Coronary artery (tissue), 2 donors: ENCODE results near the gene SPINK1.
"Not testable (repeated sequence)": the region's sequence is repeated elsewhere in the genome, so short reads cannot be mapped to it uniquely, and the experiment has no call there.

Experiments
- DNase-seq: peaks from one replicate; pipeline ENCODE4 v3.0.0-alpha.2; 2017; ENCODE audit warnings: low spot score
- H3K27ac ChIP-seq, 2 donors: fragments of 200-600 bp; sonication (generic); one replicate each; pipeline ENCODE4 v1.5.1; 2016 to 2019
- H3K4me3 ChIP-seq: fragments of 200-600 bp; sonication (generic); 2 replicates; pipeline ENCODE4 v1.5.1; 2016; ENCODE audit warnings: mild to moderate bottlenecking, moderate library complexity
- CTCF ChIP-seq: fragments of 200-600 bp; sonication (generic); IDR thresholded peaks from one replicate; pipeline ENCODE4 v1.5.1; 2019; ENCODE audit warnings: antibody characterized with exemption

The SPINK1 gene, protein sequence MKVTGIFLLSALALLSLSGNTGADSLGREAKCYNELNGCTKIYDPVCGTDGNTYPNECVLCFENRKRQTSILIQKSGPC

GRCh38 chr5:147831465-147831864 is at the start of gene SPINK1:
SPINK1 (minus strand) TSS chr5:147831671; CDS start chr5:147831577, 94 bp downstream.
- no peak for TF ChIP-seq CTCF
- H3K4me3 ChIP-seq, result no peak within 1 kb of the TSS
- H3K27ac ChIP-seq, result no peak within 1 kb of the TSS
- no peak for DNase-seq

DNA sequence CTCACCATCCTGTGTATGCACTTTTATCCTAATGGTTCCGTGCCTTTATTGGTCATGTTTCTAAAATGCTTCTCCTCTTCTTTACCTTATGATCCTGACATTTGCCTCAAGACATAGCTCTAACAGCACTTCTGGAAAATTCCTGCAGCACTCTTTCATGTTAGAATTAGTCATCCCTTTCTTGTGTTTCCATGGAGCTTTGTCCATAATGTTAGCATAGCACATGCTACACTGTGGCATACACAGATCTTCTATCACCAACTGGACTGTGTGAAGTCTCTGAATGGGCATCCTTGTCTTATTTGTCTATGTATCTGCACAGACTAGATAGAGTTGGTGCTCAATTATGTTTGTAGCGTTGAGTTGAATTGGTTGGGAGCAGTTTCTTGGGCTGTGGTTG is 49.0 kb upstream of the SPINK1 start:
- no peak for TF ChIP-seq CTCF
- no peak for DNase-seq
- H3K4me3 ChIP-seq, result no peak overlapping the region
- H3K27ac ChIP-seq, result no peak overlapping the region

DNA sequence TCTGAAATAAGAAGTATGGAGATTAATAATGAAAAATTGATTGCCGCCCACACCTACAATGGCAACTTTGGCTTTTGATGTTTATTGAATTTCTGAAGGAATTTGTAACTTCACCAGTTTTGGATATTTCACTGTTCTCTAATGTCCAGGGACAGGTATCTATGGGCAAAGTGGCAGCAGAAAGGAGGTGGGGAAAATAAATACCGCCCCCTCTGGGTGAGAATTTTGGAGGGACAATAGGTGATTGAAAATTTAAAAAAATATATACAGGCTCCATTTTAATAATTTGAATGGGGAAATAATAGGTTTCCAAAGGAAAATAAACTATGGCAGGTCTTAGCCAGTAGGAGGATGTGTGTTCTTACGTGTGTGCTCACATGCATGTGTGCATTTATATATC is 48.3 kb upstream of the SPINK1 start:
- no peak for TF ChIP-seq CTCF

DNA sequence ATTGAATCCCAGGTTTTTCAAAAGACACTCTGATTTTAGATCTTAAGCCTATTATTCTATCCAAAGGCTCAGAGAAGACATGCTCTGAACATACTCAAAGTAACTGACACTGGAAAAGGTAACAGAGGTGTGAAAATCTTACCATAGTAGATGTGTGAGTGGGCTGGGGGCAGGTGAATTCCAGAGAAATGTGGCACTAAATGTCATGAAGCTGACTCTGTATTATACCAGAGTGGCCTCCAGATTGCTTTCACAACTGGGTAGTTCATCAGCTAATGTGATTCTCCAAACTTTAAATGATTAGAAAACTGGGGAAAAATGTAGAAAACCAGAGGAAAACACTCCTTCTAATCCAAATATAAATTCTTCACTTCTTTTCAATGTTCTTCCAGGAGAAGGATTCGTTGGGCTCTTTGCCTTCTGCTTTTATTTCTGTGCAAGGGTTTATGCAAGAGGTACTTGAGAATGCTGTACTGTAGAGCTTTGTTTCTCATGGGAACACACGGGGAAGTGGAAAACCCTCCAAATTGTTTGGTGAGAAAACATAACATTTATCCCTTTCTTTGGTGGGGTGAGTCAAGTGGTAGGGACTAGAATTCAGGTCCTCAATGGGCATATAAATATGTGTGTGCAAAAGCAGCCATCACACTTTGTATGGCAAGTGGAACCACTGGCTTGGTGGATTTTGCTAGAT is 46.7 kb upstream of the SPINK1 start, which contains the start of gene SCGB3A2:
Gene SCGB3A2 (plus strand): TSS at position 646 of the 694 bp plus-strand sequence. CDS start 93 bp downstream, outside the sequence.
- no peak within 1 kb of the TSS for H3K4me3 ChIP-seq
- no peak for DNase-seq
- TF ChIP-seq CTCF, result no peak
- H3K27ac ChIP-seq, result no peak within 1 kb of the TSS

More for the DNA sequence above, 48.3 kb upstream of the SPINK1 start:
- Histone ChIP-seq H3K27ac (no peak overlapping the region), H3K4me3 (no peak overlapping the region)
- no peak for DNase-seq

DNA sequence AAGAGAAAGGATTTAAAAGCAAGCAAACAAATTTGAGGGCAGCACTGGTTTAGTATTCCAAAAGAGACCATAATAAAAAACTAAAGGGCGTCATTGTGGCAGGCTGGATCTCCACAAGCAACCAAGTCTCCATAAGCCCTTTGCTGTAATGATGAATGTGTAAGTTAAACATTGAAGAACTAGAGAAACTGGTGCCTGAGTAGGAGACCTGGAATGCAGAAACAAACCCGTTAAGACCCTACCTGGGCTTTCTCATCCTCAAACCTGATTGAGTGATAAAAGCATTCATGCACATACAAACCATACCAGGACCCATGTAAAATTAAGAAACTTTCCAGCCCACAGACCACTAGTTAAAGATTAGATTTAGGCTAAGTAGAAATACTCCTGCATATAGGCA is 45.2 kb upstream of the SPINK1 start:
- Histone ChIP-seq H3K27ac (no peak overlapping the region), H3K4me3 (no peak overlapping the region)
- TF ChIP-seq CTCF, result no peak
- no peak for DNase-seq

GRCh38 chr5:147876141-147876540 is 44.7 kb upstream of the SPINK1 start:
- no peak for DNase-seq
- Histone ChIP-seq H3K27ac (no peak overlapping the region), H3K4me3 (no peak overlapping the region)
- TF ChIP-seq CTCF, result no peak

- Histone ChIP-seq H3K4me3 (no peak overlapping the region), H3K27ac (no peak overlapping the region)
- no peak for DNase-seq
- TF ChIP-seq CTCF, result no peak
These were observed 43.5 kb upstream of the SPINK1 start for GRCh38 chr5:147874910-147875367.

DNA sequence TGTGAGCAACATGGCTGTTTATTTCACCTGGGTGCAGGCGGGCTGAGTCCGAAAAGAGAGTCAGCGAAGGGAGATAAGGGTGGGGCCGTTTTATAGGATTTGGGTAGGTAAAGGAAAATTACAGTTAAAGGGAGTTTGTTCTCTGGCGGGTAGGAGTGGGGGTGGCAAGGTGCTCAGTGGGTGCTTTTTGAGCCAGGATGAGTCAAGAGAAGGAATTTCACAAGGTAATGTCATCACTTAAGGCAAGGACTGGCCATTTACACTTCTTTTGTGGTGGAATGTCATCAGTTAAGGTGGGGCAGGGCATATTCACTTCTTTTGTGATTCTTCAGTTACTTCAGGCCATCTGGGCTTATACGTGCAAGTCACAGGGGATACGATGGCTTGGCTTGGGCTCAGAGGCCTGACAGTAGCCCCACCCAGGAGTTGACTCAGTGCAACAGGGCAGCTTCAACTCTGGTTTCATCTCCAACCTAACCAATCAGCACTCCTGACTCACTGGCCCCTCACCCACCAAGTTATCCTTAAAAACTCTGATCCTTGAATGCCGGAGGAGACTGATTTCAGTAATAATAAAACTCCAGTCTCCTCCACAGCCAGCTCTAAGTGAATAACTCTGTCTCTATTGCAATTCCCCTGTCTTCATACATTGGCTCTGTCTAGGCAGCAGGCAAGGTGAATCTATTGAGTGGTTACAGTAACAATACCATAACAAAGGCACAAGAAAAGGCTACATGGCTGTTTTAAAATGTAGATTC is 42.8 kb upstream of the SPINK1 start:
- H3K27ac ChIP-seq, DNase-seq, H3K4me3 ChIP-seq: not testable (repeated sequence)

GRCh38 chr5:147872744-147873435 is 41.4 kb upstream of the SPINK1 start:
- not testable (repeated sequence) for DNase-seq, H3K27ac ChIP-seq, H3K4me3 ChIP-seq
